Esophagus muscularis mucosa (tissue), 3 donors: ENCODE data around the gene MKS1.

Source experiments
- POLR2A ChIP-seq: fragments of 450-650 bp; IDR thresholded peaks from one replicate; pipeline ENCODE4 v1.6.1; 2017; ENCODE audit warnings: antibody characterized with exemption, moderate library complexity, mild to moderate bottlenecking, low read depth
- POLR2AphosphoS5 ChIP-seq, 2 donors: sonication (generic); formaldehyde crosslinking; IDR thresholded peaks; one replicate each; pipeline ENCODE4 v1.6.1; 2017; ENCODE audit warnings: antibody characterized with exemption in 2 of 2
- TF ChIP-seq, protein P1 (sequence below), 3 experiments: fragments of 200-600 bp in 2 of 3; fragments of 450-650 bp in 1 of 3; sonication (generic) in 2 of 3; IDR thresholded peaks; one replicate each; pipeline ENCODE4 v1.5.1; 2017 to 2019; ENCODE audit warnings: antibody characterized with exemption in 3 of 3, mild to moderate bottlenecking in 2 of 3, moderate library complexity in 1 of 3

DNA sequence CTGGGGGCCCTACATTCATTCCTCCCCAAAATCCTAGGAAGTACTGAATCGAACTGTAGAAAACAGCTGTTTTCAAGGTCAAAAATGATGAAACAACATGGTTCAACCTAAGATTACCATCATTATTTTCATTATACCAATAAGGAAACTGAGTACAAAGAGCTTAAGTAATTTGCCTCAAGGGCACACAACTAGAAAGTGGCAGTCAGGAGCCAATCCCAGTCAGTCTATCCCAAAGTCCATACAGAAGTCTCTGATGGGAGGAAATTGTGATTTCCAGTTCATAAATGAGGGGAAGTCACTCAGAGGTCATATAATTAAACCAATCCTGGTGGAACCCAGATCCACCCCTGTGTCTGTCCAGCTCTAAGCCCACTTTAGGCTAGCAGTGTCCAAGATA, 27.7 kb upstream of the MKS1 start:
- no peak for TF ChIP-seq POLR2AphosphoS5 (IDR thresholded peaks at IDR 0.05)
- TF ChIP-seq, protein P1, sequence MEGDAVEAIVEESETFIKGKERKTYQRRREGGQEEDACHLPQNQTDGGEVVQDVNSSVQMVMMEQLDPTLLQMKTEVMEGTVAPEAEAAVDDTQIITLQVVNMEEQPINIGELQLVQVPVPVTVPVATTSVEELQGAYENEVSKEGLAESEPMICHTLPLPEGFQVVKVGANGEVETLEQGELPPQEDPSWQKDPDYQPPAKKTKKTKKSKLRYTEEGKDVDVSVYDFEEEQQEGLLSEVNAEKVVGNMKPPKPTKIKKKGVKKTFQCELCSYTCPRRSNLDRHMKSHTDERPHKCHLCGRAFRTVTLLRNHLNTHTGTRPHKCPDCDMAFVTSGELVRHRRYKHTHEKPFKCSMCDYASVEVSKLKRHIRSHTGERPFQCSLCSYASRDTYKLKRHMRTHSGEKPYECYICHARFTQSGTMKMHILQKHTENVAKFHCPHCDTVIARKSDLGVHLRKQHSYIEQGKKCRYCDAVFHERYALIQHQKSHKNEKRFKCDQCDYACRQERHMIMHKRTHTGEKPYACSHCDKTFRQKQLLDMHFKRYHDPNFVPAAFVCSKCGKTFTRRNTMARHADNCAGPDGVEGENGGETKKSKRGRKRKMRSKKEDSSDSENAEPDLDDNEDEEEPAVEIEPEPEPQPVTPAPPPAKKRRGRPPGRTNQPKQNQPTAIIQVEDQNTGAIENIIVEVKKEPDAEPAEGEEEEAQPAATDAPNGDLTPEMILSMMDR (IDR thresholded peaks at IDR 0.05), result no peak
- no peak for TF ChIP-seq POLR2A
